ENCODE data around the gene KANSL1.
"Not testable (repeated sequence)": the region's sequence is repeated elsewhere in the genome, so short reads cannot be mapped to it uniquely, and the experiment has no call there.

KANSL1 gene, protein sequence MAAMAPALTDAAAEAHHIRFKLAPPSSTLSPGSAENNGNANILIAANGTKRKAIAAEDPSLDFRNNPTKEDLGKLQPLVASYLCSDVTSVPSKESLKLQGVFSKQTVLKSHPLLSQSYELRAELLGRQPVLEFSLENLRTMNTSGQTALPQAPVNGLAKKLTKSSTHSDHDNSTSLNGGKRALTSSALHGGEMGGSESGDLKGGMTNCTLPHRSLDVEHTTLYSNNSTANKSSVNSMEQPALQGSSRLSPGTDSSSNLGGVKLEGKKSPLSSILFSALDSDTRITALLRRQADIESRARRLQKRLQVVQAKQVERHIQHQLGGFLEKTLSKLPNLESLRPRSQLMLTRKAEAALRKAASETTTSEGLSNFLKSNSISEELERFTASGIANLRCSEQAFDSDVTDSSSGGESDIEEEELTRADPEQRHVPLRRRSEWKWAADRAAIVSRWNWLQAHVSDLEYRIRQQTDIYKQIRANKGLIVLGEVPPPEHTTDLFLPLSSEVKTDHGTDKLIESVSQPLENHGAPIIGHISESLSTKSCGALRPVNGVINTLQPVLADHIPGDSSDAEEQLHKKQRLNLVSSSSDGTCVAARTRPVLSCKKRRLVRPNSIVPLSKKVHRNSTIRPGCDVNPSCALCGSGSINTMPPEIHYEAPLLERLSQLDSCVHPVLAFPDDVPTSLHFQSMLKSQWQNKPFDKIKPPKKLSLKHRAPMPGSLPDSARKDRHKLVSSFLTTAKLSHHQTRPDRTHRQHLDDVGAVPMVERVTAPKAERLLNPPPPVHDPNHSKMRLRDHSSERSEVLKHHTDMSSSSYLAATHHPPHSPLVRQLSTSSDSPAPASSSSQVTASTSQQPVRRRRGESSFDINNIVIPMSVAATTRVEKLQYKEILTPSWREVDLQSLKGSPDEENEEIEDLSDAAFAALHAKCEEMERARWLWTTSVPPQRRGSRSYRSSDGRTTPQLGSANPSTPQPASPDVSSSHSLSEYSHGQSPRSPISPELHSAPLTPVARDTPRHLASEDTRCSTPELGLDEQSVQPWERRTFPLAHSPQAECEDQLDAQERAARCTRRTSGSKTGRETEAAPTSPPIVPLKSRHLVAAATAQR (N-terminal part only)
- total RNA-seq, result 150 to 242 (median 206) reads per million in 4 experiments

DNA sequence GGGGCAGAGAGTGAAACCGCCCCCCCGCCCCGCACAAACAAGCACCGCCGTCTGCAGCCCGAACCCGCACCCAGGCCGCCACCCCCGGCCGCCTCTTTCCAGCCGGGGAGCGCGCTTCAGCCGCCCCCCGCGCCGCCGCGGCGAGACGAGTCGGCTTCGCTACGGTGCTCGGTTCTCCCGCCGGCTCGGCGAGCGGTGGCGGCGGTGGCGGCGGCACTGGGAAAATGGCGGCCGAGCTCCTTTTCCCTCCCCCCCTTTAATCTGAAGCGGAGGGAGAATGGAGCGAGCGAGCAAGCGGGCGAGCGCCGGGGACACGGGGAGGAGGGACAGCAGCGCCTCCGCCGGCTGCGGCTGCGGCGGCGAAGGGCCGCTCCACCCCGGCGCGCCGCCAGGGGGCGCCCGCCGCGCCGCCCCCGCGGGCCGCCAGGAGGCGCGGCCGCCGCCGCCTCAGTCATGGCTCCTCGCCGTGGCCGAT is at the start of gene KANSL1:
Gene KANSL1, minus strand, starts transcription at position 279 of the 475 bp plus-strand sequence. CDS start 21,286 bp downstream, outside the sequence.
- peak; percentile 79 for DNase-seq

DNA sequence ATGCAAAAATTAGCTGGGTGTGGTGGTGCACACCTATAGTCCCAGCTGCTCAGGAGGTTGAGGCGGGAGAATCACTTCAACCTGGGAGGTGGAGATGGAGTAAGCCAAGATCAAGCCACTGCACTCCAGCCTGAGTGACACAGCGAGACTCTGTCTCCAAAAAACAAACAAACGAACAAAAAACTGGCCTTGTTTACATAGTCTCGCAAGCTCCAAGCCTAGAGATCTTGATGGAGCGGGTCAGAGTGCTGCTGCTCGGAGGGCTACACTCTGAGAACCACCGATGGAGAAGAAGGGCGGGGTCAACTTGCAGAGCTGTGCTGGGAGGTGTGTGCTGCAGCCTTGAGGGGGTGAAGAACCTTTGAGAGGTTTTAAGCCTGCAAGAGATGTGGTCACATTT is 38.1 kb upstream of the KANSL1 start:
- not testable (repeated sequence) for DNase-seq

DNA sequence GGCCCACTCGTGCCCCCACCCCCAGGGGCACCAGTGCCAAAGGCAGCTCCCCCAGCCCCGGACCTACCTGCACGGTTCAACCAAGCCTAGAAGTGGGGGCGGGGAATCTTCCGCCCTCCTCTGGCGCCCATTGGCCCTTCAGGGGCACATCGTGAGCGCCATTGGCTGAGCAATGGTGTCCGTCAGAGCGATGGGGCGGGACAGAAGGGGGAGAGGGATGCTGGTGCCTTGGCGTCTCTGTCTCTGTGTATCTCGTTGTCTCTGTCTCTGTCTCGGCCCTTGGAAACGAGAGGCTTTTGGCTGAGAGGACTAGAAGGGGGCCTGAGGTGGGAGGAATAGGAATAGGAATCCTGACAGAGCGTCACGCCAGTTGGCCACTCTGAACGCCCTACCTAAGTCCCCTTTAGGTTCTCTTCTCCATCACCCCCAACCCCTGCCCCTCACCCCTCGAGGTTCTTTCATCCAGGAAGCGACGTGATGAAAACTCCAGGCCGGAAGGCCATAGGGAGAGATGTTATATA is 32.1 kb upstream of the KANSL1 start:
- DNase-seq, result peak; percentile 92

DNA sequence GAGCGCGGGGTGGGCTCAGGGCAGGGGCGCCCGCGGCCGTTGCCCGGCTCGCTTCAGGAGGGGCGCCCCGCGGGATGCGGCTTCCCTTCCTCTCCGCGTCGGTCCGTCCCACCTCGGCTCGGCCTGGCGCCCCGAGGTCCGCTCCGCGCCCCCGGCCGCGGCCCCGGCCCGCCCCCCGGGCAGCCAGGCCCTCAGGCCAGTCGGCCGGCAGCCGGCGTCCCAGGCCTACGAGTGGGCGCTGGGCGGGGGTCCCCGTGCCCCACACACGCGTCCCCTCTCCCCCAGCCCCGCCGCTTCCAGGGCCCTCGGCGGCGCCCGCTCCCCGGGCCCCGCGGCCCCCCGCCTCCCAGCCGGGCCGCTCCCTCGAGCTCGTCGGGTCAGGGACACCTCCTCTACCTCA is 31.6 kb upstream of the KANSL1 start:
- not testable (repeated sequence) for DNase-seq

DNA sequence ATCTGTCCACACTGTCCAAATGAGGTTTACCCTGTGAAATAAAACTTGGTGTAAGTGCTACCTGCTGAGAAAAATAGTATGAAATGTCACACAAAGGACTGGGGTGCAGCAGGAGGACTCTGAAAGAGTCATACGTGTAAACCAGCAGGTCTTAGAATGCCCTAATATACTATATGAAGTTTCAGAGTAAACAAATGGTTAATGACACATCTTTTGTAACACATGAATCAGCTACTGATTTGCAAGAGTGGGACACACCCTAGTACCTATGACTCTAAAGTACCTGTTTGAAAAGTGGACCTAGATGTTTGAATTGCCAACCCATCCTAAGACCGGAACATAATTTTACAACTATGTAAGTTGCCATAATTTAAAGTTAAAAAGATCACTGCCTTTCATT is 29.8 kb upstream of the KANSL1 start:
- DNase-seq, result not testable (repeated sequence)

DNA sequence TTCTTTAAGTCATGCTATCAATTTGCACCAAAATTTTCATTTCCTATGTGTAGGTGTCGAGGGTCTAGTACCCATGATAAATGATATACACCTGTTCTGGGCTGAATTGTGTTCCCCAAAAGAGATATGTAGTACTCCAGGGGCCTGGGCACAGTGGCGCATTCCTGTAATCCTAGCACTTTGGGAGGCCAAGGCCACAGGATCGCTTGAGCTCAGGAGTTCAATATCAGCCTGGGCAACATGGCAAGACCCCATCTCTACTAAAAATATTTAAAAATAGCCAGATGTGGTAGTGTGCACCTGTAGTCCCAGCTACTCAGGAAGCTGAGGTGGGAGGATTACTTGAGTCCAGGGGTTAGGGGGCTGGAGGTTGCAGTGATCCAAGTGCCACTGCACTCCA is 23.5 kb upstream of the KANSL1 start:
- DNase-seq, result no peak

DNA sequence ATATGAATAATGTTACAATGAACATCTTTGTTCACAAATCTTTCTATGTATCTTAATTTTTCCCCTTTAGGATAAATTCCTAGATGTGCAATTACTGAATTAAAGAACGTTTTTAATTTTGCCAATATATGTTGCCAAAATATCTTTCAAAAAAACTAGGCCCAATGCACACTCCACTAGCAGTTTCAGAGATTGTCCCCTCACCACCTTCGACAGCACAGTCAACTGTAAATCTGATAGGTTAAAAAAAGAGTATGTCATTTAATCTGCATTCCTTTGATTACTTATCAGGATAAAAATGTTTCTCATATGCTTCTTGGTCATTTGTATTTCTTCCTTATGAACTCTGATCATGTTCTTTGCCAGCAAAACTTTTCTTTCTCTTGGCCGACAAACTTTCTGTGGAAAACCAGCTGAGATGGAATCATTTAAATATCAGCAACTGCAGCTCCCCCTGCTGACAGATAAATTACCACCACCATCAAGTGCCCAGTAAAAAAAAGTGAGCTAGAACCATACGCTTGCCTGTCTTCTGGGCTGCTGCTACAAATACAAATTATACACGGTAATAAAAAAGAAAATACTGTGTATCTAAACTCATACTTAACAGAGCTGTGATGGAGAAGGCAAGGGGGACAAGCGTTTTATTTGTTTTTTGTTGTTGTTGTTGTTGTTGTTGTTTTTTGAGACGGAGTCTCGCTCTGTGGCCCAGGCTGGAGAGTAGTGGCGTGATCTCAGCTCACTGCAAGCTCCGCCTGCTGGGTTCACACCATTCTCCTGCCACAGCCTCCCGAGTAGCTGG is 19.6 kb upstream of the KANSL1 start:
- DNase-seq, result peak; percentile 45

DNA sequence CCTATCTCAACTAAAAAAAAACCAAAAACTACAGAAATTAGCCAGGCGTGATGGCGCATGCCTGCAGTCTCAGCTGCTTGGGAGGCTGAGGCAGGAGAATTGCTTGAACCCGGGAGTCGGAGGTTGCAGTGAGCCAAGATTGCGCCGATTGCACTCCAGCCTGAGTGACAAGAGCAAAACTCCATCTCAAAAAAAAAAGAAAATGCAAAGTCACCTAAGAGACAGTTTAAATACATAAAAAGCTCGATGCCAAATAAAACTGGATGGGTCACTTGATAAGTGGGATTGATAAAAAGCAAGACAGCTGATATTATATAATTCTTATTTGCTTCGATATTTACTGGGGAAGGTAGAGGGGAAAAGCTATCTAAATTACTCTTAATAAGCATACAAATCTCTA is 15.8 kb upstream of the KANSL1 start:
- DNase-seq, result no peak

DNA sequence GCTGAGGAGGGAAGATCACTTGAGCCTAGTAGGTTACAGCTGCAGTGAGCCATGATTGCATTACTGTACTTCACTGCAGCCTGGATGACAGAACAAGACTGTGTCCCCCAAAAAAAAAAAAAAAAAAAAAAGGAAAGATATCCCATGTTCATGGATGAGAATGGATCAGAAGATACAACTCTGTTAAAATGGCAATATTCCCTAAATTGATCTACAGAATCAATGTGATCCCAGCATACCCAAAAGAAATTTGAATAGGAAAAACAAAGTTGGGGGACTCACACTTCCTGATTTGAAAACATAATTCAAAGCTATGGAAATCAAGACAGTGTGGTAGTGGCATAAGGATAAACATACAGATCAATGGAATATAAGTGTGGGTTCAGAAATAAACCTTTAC is 12.7 kb upstream of the KANSL1 start:
- no peak for DNase-seq

DNA sequence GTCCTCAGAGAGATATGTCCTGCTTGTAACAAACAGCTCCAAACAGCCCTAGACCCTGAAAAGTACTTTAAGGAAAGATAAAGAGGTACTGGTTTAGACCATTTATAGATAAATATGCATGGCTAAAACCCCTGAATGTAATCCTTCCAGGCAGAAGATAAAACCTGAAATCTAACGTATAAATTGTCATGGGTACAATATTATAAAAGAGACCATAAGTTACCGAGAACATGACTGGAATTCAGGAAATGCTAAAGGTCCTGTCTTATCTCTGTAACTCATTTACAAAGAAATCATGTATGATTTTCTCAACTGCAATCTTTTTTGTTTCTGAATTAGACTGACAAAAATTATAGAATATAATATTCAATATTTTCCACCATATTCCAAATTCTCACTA is 9.2 kb upstream of the KANSL1 start:
- no peak for DNase-seq

DNA sequence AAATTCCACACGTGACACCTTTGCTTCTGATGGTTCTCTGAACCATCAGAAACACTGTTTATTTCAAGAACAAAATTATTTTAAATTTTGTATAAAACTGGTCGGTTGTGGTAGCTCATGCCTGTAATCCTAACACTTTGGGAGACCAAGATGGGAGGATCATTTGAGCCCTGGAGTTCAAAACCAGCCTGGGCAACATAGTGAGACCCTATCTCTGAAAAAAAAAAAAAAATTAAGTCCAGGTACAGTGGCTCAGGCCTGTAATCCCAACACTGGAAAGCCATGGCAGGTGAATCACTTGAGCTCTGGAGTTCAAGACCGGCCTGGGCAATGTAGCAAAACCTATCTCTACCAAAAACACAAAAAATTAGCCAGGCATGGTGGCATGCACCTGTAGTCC is 8.3 kb upstream of the KANSL1 start:
- DNase-seq, result no peak

DNA sequence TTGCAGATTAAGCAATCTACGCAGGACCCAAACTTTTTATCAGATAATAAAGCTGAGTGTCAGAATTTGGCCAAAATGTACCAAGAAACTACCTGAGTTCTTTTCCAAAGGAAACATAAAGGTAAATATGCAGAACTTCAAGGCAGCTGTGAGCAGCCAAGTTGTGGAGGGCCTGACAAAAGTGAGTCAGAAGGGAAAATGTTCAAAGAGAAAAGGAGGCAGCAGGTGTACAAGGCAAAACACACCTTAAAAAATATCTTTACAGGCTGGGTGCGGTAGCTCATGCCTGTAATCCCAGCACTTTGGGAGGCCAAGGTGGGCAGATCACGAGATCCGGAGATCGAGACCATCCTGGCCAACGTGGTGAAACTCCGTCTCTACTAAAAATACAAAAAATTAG is 7.0 kb upstream of the KANSL1 start:
- DNase-seq, result no peak

DNA sequence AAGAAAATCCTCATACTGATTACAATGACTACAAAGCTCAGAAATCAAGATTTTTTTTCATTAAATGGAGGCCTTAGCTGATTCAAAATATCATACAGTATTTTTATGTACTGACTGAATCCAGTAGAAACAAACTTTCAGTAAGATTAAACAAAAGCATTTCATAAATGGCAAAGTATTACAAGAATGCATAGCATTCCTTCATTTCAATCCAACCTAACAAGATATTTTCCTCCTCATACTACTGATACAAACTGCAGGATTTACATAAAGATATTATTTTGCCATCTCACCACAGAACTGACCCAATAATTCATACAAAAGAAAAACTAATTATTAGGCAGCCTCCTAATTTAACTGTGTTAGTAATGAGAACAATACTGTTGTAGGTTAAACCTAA is 6.2 kb upstream of the KANSL1 start:
- no peak for DNase-seq

DNA sequence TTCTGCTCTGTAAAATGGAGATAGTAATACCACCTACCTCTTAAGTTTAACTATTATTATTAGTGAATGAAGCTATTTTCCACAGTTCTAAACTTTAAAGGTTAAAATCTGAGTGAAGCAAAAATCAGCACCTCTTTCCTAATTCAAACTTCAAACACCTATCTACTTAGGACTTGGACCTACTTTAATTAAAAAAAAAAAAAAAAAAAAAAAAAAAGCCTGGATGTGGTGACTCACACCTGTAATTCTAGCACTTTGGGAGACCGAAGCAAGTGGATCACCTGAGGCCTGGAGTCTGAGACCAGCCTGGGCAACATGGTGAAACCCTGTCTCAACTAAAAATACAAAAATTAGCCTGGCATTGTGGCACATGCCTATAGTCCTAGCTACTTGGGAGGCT is 5.0 kb upstream of the KANSL1 start:
- no peak for DNase-seq

DNA sequence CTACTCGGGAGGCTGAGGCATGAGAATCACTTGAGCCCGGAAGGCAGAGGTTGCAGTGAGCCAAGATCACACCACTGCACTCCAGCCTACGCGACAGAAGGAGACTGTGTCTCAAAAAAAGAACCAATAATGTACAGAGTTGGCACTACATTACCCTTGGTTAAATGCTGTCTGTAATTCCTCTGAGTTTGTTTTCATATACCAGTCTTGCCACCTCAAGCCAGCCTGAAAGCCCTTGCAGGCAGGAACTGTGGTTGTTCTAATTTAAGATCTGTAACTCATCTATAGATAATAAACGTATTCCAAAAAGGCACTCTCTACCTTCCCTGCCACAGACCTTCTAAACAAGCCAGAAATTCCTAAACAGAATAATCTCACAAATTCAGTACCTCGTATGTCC is 4.3 kb upstream of the KANSL1 start:
- no peak for DNase-seq

DNA sequence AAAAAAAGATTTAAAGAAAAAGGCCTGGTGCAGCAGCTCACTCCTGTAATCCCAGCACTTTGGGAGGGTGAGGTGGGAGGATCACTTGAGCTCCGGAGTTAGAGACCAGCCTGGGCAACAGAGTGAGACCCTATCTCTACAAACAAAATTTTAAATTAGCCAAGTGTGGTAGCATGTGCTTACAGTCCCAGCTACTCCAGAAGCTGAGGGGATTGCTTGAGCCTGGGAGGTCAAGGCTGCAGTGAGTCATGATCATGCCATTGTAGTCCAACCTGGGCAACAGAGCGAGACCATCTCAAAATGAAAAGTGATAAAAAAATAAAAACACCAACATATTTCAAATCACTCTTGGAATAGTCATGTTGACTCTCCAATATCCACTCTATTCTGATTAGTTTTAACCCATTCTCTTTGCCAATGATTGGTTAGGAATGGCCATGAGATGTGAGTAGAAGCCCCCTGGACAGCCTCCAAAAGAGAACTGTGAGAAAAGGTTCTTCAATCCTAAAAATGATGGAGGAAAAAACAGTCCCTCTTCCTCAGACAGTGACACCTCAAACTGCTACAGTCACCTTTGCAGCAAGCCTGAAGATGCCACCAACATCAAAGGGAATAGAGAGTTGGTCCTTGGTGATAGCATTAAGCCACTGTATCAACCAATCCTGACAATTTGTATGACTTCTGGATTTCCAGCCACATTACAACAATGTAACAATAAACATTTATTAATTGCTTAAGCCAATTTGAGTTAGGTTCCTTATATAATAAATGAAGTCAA is 2.9 kb upstream of the KANSL1 start:
- no peak for DNase-seq

DNA sequence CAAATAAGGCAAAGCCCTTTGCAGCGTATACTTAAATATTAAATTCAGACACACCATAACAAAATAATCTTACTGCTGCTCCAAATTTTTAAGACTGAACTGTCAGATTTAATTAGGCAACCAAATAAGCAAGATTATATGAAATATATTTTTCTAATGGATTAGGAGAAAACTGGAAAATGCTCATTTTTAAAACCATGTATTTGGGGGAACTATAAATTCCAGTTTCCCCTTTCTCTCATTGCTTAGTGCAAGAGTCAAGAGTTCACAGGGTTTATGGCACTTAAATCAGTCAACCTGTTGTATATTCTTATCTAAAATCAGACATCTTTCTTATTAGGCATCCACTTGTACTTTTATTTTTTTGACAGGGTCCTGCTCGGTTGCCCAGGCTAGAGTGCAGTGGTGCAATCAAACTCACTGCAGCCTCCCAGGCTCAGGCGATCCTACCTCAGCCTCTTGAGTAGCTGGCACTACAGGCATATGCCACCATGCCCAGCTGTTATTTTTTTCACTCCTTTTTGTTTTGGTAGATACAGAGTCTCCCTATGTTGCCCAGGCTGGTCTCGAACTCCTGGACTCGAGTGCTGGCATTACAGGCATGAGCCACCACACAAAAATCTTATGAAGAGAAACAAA is 2.1 kb upstream of the KANSL1 start:
- DNase-seq, result no peak

DNA sequence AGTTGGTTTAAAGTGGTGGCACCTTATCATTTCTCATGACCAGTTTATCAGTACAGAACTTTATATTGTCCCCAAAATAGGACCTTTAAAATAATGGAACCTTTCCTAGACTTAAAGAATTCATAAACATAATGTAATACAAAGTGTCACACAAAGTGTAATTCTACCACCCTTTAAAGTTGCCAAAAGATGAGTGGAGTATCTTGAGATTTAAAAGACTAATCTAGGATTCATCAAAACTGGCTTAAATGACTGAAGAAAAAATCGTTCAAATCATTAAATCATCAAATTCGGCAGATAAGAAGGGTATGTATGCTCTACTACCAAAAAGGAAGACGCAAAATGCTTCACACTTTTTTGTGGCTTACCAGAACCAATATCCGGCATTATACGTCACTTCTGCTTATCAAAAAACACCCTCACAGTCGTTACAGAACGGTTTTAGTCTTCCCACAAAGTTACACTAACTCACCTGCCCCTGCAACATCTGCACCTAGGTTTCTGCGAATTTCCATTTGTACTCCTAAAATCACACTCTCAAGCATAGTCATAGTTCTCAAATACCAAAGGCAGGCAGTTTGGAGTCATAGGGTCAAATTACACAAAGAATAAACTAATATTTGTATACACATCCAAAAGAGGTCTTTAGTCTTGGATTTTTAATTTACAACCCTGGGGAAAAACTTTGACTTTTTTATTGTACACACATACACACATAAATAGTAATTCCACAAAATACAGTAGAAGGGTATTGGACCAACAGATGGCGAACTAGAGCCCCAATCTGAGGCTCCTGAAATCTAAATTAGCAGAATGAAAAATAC is 1.4 kb upstream of the KANSL1 start:
- DNase-seq, result peak; percentile 34

DNA sequence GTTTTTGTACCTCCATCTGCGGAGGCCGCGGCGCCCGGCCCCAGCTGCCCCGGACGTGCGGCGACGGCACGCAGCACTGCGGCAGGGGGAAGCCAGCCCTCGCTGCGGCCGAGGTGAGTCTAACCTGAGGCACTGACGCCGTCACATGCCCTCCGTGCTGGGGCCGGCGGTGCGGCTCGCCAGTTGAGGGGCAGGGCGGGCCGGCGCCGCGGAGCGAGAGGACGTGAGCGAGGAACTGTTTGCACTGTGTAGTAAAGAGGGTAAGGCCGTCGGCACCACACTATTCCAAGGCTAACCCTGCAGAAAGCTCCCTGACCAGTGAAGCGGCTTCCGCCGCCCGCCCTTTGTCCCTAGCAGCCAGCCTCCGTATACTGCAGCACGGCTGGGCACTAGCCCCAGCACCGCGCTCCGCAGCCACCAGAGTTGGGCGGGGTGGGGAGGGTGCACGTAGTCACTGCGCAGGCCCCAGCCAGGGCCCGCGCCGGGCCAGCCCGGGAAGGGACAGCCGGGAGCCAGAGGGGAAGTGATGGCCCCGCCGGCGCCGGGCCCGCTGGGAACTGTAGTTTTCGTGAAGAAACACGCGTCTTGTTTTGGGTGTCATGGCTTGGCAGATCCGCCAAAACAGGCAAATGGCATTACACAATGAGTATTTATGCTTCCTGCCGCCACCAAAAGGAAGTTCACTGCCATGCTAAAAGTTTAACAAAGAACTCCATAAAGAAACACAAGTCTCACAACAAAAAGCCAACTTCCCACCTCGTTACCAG is 580 bp upstream of the KANSL1 start:
- peak; percentile 86 for DNase-seq

Data from effector CD8-positive, alpha-beta T cell (primary cell).